GM18873 (cell line): Measurements from ENCODE around the gene LRRC15.
A peak's percentile ranks its signal among the peaks of the same experiment; 100 is the strongest.

Source experiments
- ATAC-seq: cut with Tn5 transposase; IDR thresholded peaks from one replicate; pipeline ENCODE4 v1.9.1; 2021; ENCODE audit warnings: mild to moderate bottlenecking, moderate library complexity, moderate number of reproducible peaks; ENCODE audit not compliant: unreplicated experiment, low FRiP score

The LRRC15 gene

DNA sequence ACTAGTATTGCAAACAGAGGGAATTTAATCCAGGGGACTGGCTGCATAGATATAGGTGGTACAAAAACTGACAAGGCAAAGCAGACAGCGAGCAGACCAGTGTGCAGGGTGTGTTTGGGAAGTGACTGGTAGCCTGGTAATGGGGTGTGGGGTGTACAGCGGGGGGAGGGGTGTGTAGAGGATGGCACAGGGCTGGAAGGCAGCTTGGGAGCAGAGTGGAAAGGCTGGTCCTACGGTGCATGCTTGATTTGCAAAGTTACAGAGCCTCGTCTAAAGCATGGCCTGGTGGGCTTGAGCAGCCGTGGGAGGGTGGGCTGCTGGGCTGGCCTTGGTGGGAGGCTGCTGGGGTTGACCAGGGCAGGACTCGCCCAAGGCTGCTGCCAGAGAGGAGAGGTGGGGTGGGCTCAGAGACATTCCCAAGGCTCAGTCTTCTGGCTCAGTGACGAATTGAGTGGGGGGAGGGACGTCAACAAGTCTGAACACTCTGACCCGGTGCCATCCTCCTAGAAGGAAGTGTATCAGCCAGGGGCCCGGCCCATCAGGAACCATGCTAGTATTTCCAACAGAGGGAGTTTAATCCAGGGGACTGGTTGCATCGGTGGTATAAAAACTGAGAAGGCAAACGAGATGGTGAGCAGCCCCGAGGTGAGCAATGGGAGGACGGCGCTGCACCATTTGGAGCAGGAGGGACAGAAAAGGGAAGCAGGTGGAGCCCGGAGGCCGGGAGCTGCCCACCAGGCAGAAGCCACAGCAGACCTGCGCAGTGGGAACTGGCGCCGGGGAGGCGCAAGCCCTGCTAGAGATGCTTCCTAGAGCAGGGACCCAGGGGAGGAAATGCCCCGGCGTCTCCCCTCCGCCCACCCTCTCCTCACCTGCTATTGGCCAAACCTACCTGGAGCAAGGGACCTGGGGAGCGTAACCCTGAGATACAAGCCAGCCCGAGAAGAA, 47.6 kb downstream of the LRRC15 start:
- ATAC-seq = no peak

- ATAC-seq = no peak
Observed at GRCh38 chr3:194320744-194321243, 48.7 kb downstream of the LRRC15 start.

GRCh38 chr3:194320100-194320499, 49.4 kb downstream of the LRRC15 start:
- no peak for ATAC-seq

GRCh38 chr3:194318511-194319161, 50.9 kb downstream of the LRRC15 start:
- no peak for ATAC-seq

GRCh38 chr3:194316918-194317317, 52.6 kb downstream of the LRRC15 start:
- ATAC-seq = no peak

DNA sequence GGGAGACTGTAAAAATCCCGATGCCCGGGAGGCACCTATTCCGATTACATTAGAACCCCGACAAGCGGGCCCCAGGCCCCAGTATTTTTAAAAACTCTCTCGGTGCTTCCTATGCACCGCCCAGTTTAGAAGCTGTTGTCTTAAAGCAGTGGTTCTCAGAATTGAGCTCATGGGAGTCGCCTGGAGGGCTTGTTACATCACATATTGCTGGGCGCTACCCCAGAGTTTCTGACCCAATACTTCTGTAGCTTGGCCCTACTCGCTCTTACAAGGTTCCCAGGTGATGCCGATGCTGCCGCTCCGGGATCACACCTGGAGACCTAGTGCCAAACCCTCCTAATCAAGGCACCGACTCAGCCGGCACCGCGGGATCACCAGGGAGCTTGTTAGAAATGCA, 53.6 kb downstream of the LRRC15 start:
- ATAC-seq = peak; percentile 12

DNA sequence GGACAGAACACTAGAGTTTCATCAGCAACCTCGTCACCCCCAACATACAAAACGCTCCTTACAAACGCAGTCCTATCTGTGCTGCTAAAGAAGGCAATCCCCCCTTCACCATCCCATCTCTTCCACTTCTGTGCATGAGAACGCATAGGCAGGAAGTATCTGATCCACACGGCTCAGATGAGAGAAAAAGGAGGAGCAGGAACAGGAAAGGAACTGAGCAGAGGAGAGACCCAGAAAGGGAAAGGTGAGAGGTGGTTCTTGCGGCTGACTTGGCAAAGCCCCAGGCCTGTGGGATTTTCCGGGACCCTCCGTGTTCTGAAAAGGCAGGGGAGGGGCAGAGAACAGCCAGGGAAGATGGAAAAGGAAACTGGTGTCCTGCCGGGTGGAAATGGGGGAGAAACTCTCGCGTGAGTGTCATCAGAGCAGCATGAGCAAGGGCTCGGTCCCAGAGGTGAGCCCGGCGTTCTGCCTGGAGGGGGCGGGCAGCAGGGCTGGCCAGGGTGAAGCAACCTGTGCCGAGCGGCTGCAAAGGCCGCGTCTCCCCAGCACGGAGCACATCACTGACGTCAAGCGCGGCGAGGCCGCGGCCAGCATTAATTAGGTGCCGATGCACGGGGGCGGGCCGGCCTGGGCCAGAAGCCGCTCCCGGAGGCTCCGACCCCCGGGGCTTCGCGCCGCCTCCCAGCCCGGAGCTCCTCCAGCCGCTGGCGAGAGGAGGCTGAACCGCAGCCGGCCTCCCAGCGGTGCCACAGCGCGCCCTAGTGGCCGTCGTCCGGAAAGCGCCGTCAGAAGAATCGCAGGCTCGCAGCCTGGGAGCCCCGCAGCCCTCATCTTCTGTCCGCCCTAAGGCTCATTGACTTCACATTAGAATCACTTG, 54.2 kb downstream of the LRRC15 start:
- peak; percentile 72 for ATAC-seq

GRCh38 chr3:194314388-194315068, 55.0 kb downstream of the LRRC15 start:
- no peak for ATAC-seq

- no peak for ATAC-seq
Observed at GRCh38 chr3:194313560-194314387, 55.8 kb downstream of the LRRC15 start.

DNA sequence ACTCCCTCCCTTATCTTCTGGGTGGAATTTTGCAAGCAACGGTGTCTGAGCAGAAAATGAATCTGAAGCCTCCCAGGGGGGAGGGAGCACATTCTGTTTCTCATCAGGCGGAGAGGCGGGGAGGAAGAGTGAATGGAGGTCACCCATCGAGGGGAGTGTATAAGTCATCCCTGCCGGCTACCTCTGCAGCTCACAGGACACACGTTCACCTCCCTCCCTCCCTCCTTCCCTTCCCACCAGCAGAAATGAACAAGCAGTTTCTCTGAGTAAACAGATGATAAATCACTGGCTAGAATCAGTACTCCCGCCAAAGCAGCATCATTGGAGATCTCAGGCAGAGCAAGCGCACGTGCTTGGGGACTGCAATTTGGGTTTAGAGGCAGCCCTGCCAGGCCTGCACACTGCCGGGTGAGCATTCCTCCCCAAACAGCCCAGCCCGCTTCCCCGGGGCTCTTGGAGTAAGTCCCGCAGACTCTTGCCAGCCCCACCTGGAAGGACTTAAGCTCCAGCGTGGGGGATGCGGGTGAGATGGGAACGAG, 56.7 kb downstream of the LRRC15 start:
- ATAC-seq = no peak

GRCh38 chr3:194312186-194312742, 57.3 kb downstream of the LRRC15 start:
- no peak for ATAC-seq

DNA sequence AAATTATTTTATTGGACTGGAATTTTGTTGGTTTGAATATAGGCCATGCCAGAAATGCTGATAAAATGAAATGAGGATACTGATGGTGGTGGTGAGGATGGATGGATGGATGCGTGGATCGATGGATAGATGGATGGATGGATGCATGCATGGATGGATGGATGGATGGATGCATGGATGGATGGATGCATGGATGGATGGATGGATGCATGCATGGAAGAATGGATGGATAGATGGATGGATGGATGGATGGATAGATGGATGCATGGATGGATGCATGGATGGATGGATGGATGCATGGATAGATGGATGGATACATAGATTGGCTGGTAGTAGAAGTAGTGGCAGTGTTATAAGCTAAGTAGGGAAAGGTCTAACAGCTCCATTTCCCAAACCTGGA, 58.5 kb downstream of the LRRC15 start:
- ATAC-seq = no peak

DNA sequence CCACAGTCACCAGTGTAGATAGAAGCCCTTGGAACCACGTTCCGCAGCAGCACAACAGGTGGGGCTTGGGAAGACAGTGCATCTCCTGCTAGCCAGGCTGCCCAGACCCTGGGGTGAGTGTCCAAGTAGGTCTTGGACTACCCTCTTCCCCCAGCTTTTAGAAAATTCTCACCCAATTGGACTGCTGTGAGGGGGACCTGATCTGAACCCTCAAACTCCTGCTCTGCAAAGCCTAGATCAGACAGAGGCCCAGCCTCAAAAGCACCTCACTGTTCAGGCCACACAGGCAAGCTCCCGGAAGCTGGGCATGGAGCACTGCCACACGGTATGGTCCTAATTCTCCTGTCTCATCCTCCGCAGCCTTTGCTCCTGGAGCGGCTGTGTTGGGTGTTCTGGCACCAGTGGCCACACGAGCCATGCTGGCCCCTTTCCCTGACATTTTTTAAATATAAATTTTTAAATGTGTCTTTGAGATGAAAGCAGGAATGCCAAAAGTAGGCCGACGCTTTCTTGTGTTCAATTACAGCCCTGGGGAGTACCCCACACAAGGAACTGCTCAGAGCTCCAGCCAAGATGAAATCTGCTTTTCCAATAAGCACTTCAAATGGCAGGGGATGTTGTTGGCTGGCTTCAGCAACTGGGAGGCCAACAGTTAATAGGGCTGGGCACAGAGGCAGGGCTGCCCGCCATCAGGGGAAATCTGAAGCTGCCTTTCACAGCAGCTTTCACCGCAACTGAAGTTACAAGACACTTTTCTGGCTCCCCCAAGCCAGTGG, 59.3 kb downstream of the LRRC15 start:
- no peak for ATAC-seq

DNA sequence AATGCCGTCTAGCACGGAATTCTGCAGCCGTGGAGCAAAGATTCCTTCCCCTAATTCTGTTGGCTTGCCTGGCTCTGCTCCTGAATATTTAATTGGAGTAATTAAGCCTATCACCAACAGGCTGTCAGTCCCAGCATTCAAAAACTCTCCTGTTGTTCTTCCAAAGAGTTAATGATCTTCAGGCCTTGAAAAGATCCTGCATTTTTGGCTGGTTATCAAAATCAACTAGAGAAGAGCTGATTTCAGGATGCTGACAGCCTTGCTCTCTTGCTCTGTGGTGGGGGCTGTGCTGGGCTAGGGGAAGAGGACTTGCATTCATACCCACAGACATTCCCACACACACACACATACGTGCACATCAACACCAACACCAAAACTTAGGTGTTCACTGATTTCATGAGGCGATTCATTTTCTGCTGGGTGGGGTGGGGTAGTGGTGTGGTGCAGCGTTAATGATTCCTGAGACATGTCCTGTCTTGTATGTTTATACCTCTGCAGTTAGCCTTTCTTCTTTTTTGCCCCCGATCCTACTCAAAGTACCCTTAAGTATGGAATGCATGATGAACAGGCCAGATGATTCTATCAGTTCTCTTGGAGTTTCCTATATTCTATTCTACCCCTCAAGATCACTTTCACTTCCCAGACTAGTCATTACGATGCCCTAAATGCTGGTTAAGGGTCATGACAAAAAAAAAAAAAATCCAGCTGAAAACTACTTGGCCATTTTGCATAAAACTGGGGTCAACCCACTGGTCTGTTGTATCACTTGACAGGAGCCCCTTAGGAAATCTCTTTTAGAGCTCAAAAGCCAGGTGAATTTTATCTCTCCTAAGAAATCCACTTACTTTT, 60.7 kb downstream of the LRRC15 start:
- ATAC-seq = no peak

DNA sequence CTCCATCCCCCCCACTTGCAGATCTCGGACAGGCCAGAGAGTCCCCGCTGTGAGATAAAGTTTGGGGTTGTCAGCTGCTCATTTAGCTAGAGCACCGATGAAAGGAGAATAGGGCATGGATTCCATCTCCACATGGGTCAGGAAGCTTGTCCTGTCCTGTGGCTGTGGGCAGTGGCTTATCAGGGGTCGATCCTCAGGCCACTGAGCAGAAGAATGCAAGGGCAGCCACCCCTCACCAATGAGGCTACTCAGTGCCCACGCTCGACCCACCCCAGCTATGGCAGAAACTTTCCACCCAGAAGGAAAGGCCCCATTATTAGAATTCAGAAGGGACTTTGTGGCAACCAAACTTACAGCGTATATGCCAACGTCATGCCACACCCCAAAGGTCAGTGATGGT, 61.7 kb downstream of the LRRC15 start:
- ATAC-seq = no peak

GRCh38 chr3:194306771-194307640, 62.5 kb downstream of the LRRC15 start:
- peak; percentile 44 for ATAC-seq
